Measurements from ENCODE around the gene TST. TPM values are rescaled to one million over a fixed set of nuclear protein-coding genes. Genes with fewer than 3 reads are reported as not detected.

The TST gene
- total RNA-seq, 1 donor from 2014 or later = 7.2 TPM

- Mint-ChIP-seq H3K4me3 (no peak overlapping the region), H3K9me3 (peaks cover 14% of the 10 kb centered on the region), H3K27ac (no peak overlapping the region), H3K27me3 (peaks cover 46% of the 10 kb centered on the region), H3K36me3 (ENCODE audit: low read depth) (peaks cover 2% of the 10 kb centered on the region), H3K4me1 (no peaks in the 10 kb centered on the region)
- TF ChIP-seq, protein P1, sequence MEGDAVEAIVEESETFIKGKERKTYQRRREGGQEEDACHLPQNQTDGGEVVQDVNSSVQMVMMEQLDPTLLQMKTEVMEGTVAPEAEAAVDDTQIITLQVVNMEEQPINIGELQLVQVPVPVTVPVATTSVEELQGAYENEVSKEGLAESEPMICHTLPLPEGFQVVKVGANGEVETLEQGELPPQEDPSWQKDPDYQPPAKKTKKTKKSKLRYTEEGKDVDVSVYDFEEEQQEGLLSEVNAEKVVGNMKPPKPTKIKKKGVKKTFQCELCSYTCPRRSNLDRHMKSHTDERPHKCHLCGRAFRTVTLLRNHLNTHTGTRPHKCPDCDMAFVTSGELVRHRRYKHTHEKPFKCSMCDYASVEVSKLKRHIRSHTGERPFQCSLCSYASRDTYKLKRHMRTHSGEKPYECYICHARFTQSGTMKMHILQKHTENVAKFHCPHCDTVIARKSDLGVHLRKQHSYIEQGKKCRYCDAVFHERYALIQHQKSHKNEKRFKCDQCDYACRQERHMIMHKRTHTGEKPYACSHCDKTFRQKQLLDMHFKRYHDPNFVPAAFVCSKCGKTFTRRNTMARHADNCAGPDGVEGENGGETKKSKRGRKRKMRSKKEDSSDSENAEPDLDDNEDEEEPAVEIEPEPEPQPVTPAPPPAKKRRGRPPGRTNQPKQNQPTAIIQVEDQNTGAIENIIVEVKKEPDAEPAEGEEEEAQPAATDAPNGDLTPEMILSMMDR (IDR thresholded peaks at IDR 0.05) = no peak
- ATAC-seq (ENCODE audit: low read depth) (no peak), DNase-seq (no peak)
- ChIA-PET CTCF (no interaction called here), POLR2A (no interaction called here)
- intact Hi-C loops (cut with micrococcal nuclease) = no loop called here
Measured at GRCh38 chr22:36985211-36985889, 33.9 kb downstream of the TST start.

- intact Hi-C loops (cut with micrococcal nuclease) = no loop called here
- ChIA-PET CTCF (interaction anchor here (1.4 to 2.1 kb wide), 3 partner anchors 15 to 430 kb away, joined by 3 to 7 read pairs (median 4); no protein-coding TSS in a partner anchor), POLR2A (interaction anchor here (1.0 kb wide), 1 partner anchor 195 kb away, joined by 7 read pairs; no protein-coding TSS in a partner anchor)
- H3K27me3 Mint-ChIP-seq = peaks cover 28% of the 10 kb centered on the region
- H3K36me3 Mint-ChIP-seq (ENCODE audit: low read depth) = peaks cover 2% of the 10 kb centered on the region
- peaks cover 14% of the 10 kb centered on the region for H3K9me3 Mint-ChIP-seq
- ATAC-seq (ENCODE audit: low read depth) (no peak), DNase-seq (no peak)
- TF ChIP-seq, protein P1 (IDR thresholded peaks at IDR 0.05) = no peak
- H3K4me3 Mint-ChIP-seq = no peak overlapping the region
- peaks cover 10% of the 10 kb centered on the region for H3K4me1 Mint-ChIP-seq
- H3K27ac Mint-ChIP-seq = no peak overlapping the region
Measured at GRCh38 chr22:36982136-36982535, 37.1 kb downstream of the TST start.

DNA sequence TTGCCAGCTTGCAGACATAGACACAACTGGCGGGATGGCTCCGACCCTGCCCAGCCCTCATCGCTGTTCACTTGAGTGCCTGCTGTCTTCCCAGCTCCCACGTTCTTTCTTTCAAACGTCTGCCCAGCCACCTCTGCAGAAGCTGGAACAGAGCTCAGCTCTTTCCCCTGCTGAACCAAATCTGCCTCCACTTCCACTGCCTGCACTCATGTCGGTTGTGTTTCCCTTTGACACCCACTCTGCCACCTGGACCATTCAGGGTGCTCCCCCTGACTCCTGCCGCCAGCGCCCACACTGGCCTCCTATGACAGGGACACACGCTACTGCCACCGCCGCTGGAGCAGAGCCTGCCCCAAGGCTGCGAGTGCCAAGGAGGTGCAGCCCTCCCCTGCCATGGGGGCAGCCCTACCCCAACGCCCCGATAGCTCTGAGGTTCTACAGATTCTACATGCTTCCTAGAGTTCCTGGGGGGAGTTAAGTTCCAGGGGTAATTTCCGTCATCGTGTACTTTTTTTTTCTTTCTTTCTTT, 37.9 kb downstream of the TST start:
- ATAC-seq (ENCODE audit: low read depth) (no peak), DNase-seq (no peak)
- no peak overlapping the region for H3K4me3 Mint-ChIP-seq
- H3K36me3 Mint-ChIP-seq (ENCODE audit: low read depth) = peaks cover 2% of the 10 kb centered on the region
- no peak overlapping the region for H3K27ac Mint-ChIP-seq
- intact Hi-C loops (cut with micrococcal nuclease) = no loop called here
- TF ChIP-seq, protein P1 (IDR thresholded peaks at IDR 0.05) = no peak
- POLR2A ChIA-PET = interaction anchor here (1.0 to 1.1 kb wide), 2 partner anchors 120 to 194 kb away, joined by 3 to 7 read pairs; no protein-coding TSS in a partner anchor
- peaks cover 12% of the 10 kb centered on the region for H3K4me1 Mint-ChIP-seq
- peaks cover 10% of the 10 kb centered on the region for H3K9me3 Mint-ChIP-seq
- CTCF ChIA-PET = interaction anchor here (1.4 to 7.0 kb wide), 4 partner anchors 14 to 429 kb away, joined by 3 to 60 read pairs (median 6); no protein-coding TSS in a partner anchor
- peaks cover 28% of the 10 kb centered on the region for H3K27me3 Mint-ChIP-seq

GRCh38 chr22:36979016-36979910, 40.0 kb downstream of the TST start:
- ChIA-PET POLR2A (interaction anchor here (0.7 to 3.1 kb wide), 2 partner anchors 126 to 197 kb away, joined by 8 to 12 read pairs; no protein-coding TSS in a partner anchor), CTCF (interaction anchor here (1.3 to 7.0 kb wide), 4 partner anchors 120 to 222 kb away, joined by 3 to 120 read pairs (median 41); partner anchors contain the start of gene NCF4)
- Mint-ChIP-seq H3K4me1 (peaks cover 12% of the 10 kb centered on the region), H3K4me3 (no peak overlapping the region), H3K9me3 (no peaks in the 10 kb centered on the region), H3K27ac (no peak overlapping the region), H3K36me3 (ENCODE audit: low read depth) (no peaks in the 10 kb centered on the region), H3K27me3 (peaks cover 16% of the 10 kb centered on the region)
- TF ChIP-seq, protein P1 (IDR thresholded peaks at IDR 0.05) = no peak
- no peak for DNase-seq
- ATAC-seq (ENCODE audit: low read depth) = no peak
- intact Hi-C loops (cut with micrococcal nuclease) = loop anchor here (2.0 to 10.0 kb wide), 2 partner anchors 38 to 54 kb away; no protein-coding TSS in a partner anchor
